Lower lobe of right lung (tissue), 2 donors: ENCODE measurements around the gene PACSIN2. TPM values are rescaled to one million over a fixed set of nuclear protein-coding genes. Genes with fewer than 3 reads are reported as not detected.

Experiments used
- ATAC-seq, 2 donors: fragments of 200-7000 bp; cut with Tn5 transposase; one replicate each; pipeline ENCODE4 v1.9.1; 2020 to 2022; ENCODE audit warnings: mild to moderate bottlenecking in 2 of 2, moderate library complexity in 2 of 2
- DNase-seq: peaks from one replicate; pipeline ENCODE4 v3.0.0-alpha.2; 2020
- H3K27ac ChIP-seq: fragments of 200-600 bp; one replicate; pipeline ENCODE4 v1.8.0; 2022
- H3K27me3 ChIP-seq: fragments of 200-600 bp; one replicate; pipeline ENCODE4 v1.8.0; 2022; ENCODE audit warnings: low read depth
- H3K36me3 ChIP-seq: fragments of 200-600 bp; one replicate; pipeline ENCODE4 v1.8.0; 2022; ENCODE audit warnings: mild to moderate bottlenecking
- H3K4me1 ChIP-seq: fragments of 200-600 bp; one replicate; pipeline ENCODE4 v1.8.0; 2022
- H3K4me3 ChIP-seq: fragments of 200-600 bp; one replicate; pipeline ENCODE4 v1.8.0; 2022; ENCODE audit warnings: mild to moderate bottlenecking
- H3K9me3 ChIP-seq: fragments of 200-600 bp; one replicate; pipeline ENCODE4 v1.8.0; 2022
- CTCF ChIP-seq: fragments of 200-600 bp; IDR thresholded peaks from one replicate; pipeline ENCODE4 v1.8.0; 2022; ENCODE audit warnings: antibody characterized with exemption, mild to moderate bottlenecking
- intact Hi-C: fragments of 100-400 bp; cut with DNase I; formaldehyde crosslinking; loops from one replicate; pipeline ENCODE4 v1.11.0; 2022
- total RNA-seq: library from RNA; stranded (reverse); fragmentation: NEBNext Ultra II Directional; extraction: Animal tissue kit (Norgen Biotek cat#: 25700); gene quantifications from one replicate; pipeline ENCODE4 v1.2.1, GENCODE V29; 2021
- donor health status: DM: no; HTN: yes; CAD: no; lungs with severe emphysema.

PACSIN2 gene
- total RNA-seq, 1 donor from 2014 or later: 104 TPM

DNA sequence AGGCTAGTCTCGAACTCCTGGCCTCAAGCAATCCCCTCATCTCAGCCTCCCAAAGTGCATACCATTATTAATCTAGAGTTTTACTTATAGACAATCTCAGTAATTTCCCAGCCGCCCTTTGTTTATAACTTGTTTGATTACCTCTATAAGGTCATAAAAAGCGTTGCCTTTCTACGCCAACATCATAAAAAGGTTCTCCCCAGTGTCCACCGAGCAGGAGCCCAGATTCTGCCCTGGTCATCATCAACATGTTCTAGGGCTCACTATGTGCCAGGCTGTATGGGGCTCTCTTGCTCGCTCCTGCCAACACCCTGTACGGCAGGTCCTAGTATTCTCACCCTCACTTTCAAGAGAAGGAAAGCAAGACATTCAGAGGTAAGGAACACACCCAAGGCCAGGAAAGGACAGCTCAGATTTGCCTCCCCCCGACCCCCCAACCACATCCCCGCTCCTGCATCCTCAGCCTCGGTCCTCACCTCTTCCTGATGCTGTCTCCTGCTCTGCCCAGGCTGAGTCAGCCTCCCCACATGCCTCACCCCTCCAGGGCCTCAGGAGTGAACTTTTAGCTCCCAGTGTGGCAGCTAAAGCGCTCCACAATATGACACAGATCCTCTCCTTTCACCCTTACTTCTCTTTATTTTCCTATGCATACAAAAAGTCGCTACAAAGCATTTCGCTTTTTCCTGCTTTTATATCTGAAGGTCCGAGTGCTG, 172.1 kb downstream of the PACSIN2 start:
- DNase-seq (no peak), ATAC-seq (no peak)
- H3K36me3 ChIP-seq: peaks cover 83% of the 10 kb centered on the region
- H3K9me3 ChIP-seq: no peaks in the 10 kb centered on the region
- peaks cover 7% of the 10 kb centered on the region for H3K4me1 ChIP-seq
- no peak overlapping the region for H3K4me3 ChIP-seq
- H3K27me3 ChIP-seq: no peaks in the 10 kb centered on the region
- no peak overlapping the region for H3K27ac ChIP-seq
- TF ChIP-seq CTCF: no peak
- intact Hi-C loops: no loop called here

- peaks cover 87% of the 10 kb centered on the region for H3K36me3 ChIP-seq
- H3K27ac ChIP-seq: no peak overlapping the region
- DNase-seq (no peak), ATAC-seq (no peak)
- TF ChIP-seq CTCF: no peak
- H3K4me3 ChIP-seq: no peak overlapping the region
- intact Hi-C loops: no loop called here
- H3K4me1 ChIP-seq: peaks cover 7% of the 10 kb centered on the region
- H3K9me3 ChIP-seq: no peaks in the 10 kb centered on the region
- H3K27me3 ChIP-seq: no peaks in the 10 kb centered on the region
Observed at GRCh38 chr22:42841444-42841843, 173.5 kb downstream of the PACSIN2 start.

DNA sequence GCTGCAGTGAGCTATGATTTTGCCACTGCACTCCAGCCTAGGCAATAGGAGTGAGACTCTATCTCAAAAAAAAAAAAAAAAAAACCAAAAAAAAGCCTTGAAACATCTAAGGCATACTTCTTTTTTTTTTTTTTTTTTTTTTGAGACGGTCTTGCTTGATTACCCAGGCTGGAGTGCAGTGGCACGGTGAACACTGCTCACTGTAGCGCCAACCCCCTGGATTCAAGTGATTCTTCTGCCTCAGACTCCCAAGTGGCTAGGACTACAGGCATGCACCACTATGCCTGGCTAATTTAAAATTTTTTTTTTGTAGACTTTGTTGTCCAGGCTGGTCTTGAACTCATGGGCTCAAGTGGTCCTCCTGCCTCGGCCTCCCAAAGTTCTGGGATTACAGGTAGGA, 177.4 kb downstream of the PACSIN2 start:
- peaks cover 90% of the 10 kb centered on the region for H3K36me3 ChIP-seq
- no peak overlapping the region for H3K27ac ChIP-seq
- DNase-seq (no peak), ATAC-seq (no peak)
- H3K4me1 ChIP-seq: peaks cover 7% of the 10 kb centered on the region
- intact Hi-C loops: no loop called here
- TF ChIP-seq CTCF: no peak
- H3K27me3 ChIP-seq: no peaks in the 10 kb centered on the region
- H3K9me3 ChIP-seq: no peaks in the 10 kb centered on the region
- H3K4me3 ChIP-seq: no peak overlapping the region

GRCh38 chr22:42836026-42836425, 178.9 kb downstream of the PACSIN2 start:
- DNase-seq: no peak
- intact Hi-C loops: no loop called here
- H3K36me3 ChIP-seq: peaks cover 90% of the 10 kb centered on the region

DNA sequence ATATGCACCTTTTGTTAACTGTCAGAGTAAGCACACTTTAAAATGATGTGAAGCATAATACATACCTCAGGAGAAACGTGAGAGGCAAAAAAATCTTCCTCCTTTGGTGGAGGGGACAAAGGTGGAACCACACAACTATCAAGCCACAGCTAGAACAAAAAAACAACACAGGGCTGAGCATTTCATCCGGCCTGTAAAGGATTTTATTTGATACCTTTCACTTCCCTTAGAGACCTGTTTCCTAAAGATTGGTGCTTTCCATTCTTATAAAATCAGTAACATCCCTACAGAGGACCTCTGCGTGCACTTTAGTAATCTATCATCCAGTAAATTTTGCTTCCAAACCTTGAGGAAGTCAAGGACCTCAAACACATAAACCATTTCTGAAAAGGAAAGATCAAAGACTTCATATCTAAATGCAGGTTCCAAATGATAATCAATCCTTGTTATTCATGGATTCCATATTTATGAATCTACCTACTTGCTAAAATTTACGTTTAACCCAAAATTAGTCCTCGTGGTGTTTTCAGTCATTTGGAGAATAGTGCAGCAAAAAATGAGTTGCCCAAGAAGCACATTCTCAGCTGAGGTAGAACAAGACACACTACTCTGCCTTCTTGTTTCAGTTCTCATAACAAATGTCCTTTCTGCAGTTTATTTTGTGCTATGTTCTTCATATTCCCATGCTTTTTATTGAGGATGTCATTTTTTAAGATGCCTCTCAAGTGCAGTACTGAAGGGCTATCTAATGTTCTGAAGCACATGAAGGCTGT, 180.6 kb downstream of the PACSIN2 start:
- DNase-seq: no peak
- Histone ChIP-seq H3K36me3 (peaks cover 91% of the 10 kb centered on the region), H3K4me3 (no peak overlapping the region), H3K4me1 (no peaks in the 10 kb centered on the region), H3K27ac (no peak overlapping the region), H3K9me3 (no peaks in the 10 kb centered on the region), H3K27me3 (no peaks in the 10 kb centered on the region)
- intact Hi-C loops: no loop called here
- ATAC-seq: no peak
- no peak for TF ChIP-seq CTCF

More at GRCh38 chr22:42836026-42836425, 178.9 kb downstream of the PACSIN2 start:
- no peaks in the 10 kb centered on the region for H3K27me3 ChIP-seq
- no peak overlapping the region for H3K4me3 ChIP-seq
- no peaks in the 10 kb centered on the region for H3K9me3 ChIP-seq
- peaks cover 7% of the 10 kb centered on the region for H3K4me1 ChIP-seq
- no peak for TF ChIP-seq CTCF
- no peak for ATAC-seq
- no peak overlapping the region for H3K27ac ChIP-seq
